K562 (cell line): ENCODE data around the gene ASB13. TPM values are rescaled to one million over a fixed set of nuclear protein-coding genes. Genes with fewer than 3 reads are reported as not detected.

Source experiments
- ATAC-seq: fragments of 200-7000 bp; cut with Tn5 transposase; 3 replicates; pipeline ENCODE4 v1.9.1; 2020; ENCODE audit warnings: moderate library complexity
- BruUV-seq: library from RNA; stranded (reverse); fragments of 400-500 nt; replicated peaks from 2 replicates; lab custom pipeline; 2021; lab: Mats Ljungman, UMichigan
- CTCF ChIA-PET: fragments of 300-600 bp; formaldehyde crosslinking; extraction: SDS; loops from one replicate; lab custom pipeline; 2021; ENCODE audit warnings: low intra/inter-chr PET ratio; lab: Yijun Ruan, JAX
- POLR2A ChIA-PET: fragments of 300-600, 350-650 bp; sonication (Branson Sonifier 250); formaldehyde crosslinking; extraction: SDS; loops from one replicate; lab custom pipeline; 2021; ENCODE audit warnings: antibody characterized with exemption, inconsistent platforms; lab: Yijun Ruan, JAX
- DNase-seq, 4 experiments: peaks; one replicate each; pipeline versions ENCODE4 v3.0.0 to v3.0.0-alpha.2; 2011 to 2018; ENCODE audit warnings: low spot score in 3 of 4, mixed read lengths in 3 of 4; ENCODE audit errors: extremely low read depth in 1 of 4
- FAIRE-seq: peaks from 2 replicates; lab custom pipeline; 2011; peaks lifted over from hg19 to GRCh38; lab: Jason Lieb, UNC
- H2AFZ ChIP-seq: 2 replicates; pipeline ENCODE4 v1.6.0; 2011; ENCODE audit warnings: low read depth, low read length, control low read depth, inconsistent platforms
- H3K27ac ChIP-seq: fragments of 200-600 bp; 3 replicates; pipeline ENCODE4 v1.8.0; 2011; ENCODE audit warnings: low read depth, mild to moderate bottlenecking, control low read depth, inconsistent platforms, low read length, moderate library complexity, mixed read lengths; ENCODE audit errors: extremely low read depth
- H3K27me3 ChIP-seq, 2 experiments: fragments of 300-600 bp in 1 of 2; 2 replicates in 1 of 2; 3 replicates in 1 of 2; pipeline versions ENCODE4 v1.6.0 to v1.8.0; 2011; ENCODE audit warnings: inconsistent platforms in 2 of 2, low read length in 2 of 2, mild to moderate bottlenecking in 1 of 2, mixed read lengths in 1 of 2, moderate library complexity in 1 of 2; ENCODE audit not compliant: control insufficient read depth in 2 of 2, insufficient read depth in 2 of 2
- H3K36me3 ChIP-seq: fragments of 300-600 bp; 3 replicates; pipeline ENCODE4 v1.8.0; 2011; ENCODE audit warnings: mild to moderate bottlenecking, low read length, inconsistent platforms; ENCODE audit not compliant: control insufficient read depth, insufficient read depth
- H3K4me1 ChIP-seq, 2 experiments: fragments of 200-600 bp in 1 of 2; replicated peaks in 1 of 2; 2 replicates in 1 of 2; 3 replicates in 1 of 2; pipeline versions ENCODE4 v1.5.1 to v1.8.0; 2011; ENCODE audit warnings: inconsistent platforms in 2 of 2, low read length in 2 of 2, mild to moderate bottlenecking in 1 of 2, mixed read lengths in 1 of 2, moderate library complexity in 1 of 2; ENCODE audit not compliant: control insufficient read depth in 2 of 2, insufficient read depth in 2 of 2
- H3K4me2 ChIP-seq: 2 replicates; pipeline ENCODE4 v1.6.1; 2011; ENCODE audit warnings: low read length, control low read depth, inconsistent platforms, mixed read lengths; ENCODE audit not compliant: insufficient read depth
- H3K4me3 ChIP-seq: fragments of 200-600 bp; sonication (generic), shearing (Covaris generic); 2 replicates; pipeline ENCODE4 v1.5.1; 2016; ENCODE audit warnings: control low read depth, inconsistent platforms
- H3K79me2 ChIP-seq: fragments of 200-600 bp; 3 replicates; pipeline ENCODE4 v1.8.0; 2011; ENCODE audit warnings: low read length, inconsistent platforms; ENCODE audit not compliant: control insufficient read depth, insufficient read depth
- H3K9ac ChIP-seq, 2 experiments: 2 replicates each; pipeline versions ENCODE4 v1.6.0 to v1.6.1; 2011; ENCODE audit warnings: low read depth in 2 of 2, low read length in 2 of 2, control low read depth in 1 of 2, inconsistent platforms in 1 of 2, mild to moderate bottlenecking in 1 of 2, mixed read lengths in 1 of 2; ENCODE audit not compliant: insufficient read depth in 1 of 2
- H3K9me1 ChIP-seq: one replicate; pipeline ENCODE4 v1.6.0; 2011; ENCODE audit warnings: inconsistent platforms, mild to moderate bottlenecking, low read length, moderate library complexity; ENCODE audit not compliant: control insufficient read depth, insufficient read depth
- H3K9me3 ChIP-seq: replicated peaks from 2 replicates; pipeline ENCODE4 v1.5.1; 2011; ENCODE audit warnings: low read depth, low read length, inconsistent platforms; ENCODE audit not compliant: control insufficient read depth, insufficient read depth
- H4K20me1 ChIP-seq: replicated peaks from 2 replicates; pipeline ENCODE4 v1.6.1; 2011; ENCODE audit warnings: low read length, inconsistent platforms, mixed read lengths; ENCODE audit not compliant: control insufficient read depth, insufficient read depth
- BRF1 ChIP-seq: IDR thresholded peaks from 3 replicates; pipeline ENCODE4 v1.6.1; 2011; ENCODE audit warnings: borderline replicate concordance, mild to moderate bottlenecking; ENCODE audit not compliant: insufficient read length; ENCODE audit errors: extremely low read depth
- CBX3 ChIP-seq, 2 experiments: IDR thresholded peaks; 1 replicate in 1 of 2; 2 replicates in 1 of 2; pipeline ENCODE4 v1.6.1; 2012; ENCODE audit warnings: inconsistent platforms in 2 of 2, low read length in 2 of 2, borderline replicate concordance in 1 of 2, control low read depth in 1 of 2
- GTF2F1 ChIP-seq: IDR thresholded peaks from 2 replicates; pipeline ENCODE4 v1.6.1; 2011; ENCODE audit warnings: low read depth, low read length, improper control_type of control experiment
- IFI16 ChIP-seq: fragments of 250-450 bp; sonication (Bioruptor Pico); IDR thresholded peaks from 2 replicates; pipeline ENCODE4 v2.1.2; 2022; ENCODE audit warnings: mild to moderate bottlenecking, inconsistent platforms
- KAT7 ChIP-seq: sonication (generic); formaldehyde crosslinking; IDR thresholded peaks from 2 replicates; pipeline ENCODE4 v1.8.0; 2022; ENCODE audit warnings: missing genetic modification reagents, mild to moderate bottlenecking, borderline replicate concordance
- STAG1 ChIP-seq: sonication (generic); formaldehyde crosslinking; IDR thresholded peaks from 2 replicates; pipeline ENCODE4 v1.5.0; 2020; ENCODE audit warnings: missing genetic modification reagents, borderline replicate concordance
- ZFP1 ChIP-seq: fragments of 450-650 bp; formaldehyde crosslinking; IDR thresholded peaks from 2 replicates; pipeline ENCODE4 v1.4.0; 2020; ENCODE audit warnings: mild to moderate bottlenecking, mixed read lengths
- ZKSCAN8 ChIP-seq: fragments of 200-800 bp; sonication (Bioruptor generic); IDR thresholded peaks from 2 replicates; pipeline ENCODE4 v1.6.1; 2016; ENCODE audit warnings: missing genetic modification characterization, missing compliant biosample characterization
- ZNF134 ChIP-seq: fragments of 250-450 bp; sonication (Bioruptor Pico); conservative IDR thresholded peaks from 2 replicates; pipeline ENCODE4 v1.4.0; 2020
- ZNF212 ChIP-seq: fragments of 450-650 bp; formaldehyde crosslinking; IDR thresholded peaks from 2 replicates; pipeline ENCODE4 v1.4.0; 2020; ENCODE audit warnings: mild to moderate bottlenecking
- ZNF282 ChIP-seq: sonication (generic); formaldehyde crosslinking; IDR thresholded peaks from 2 replicates; pipeline ENCODE4 v1.8.1; 2023; ENCODE audit warnings: missing genetic modification reagents
- ZNF445 ChIP-seq: fragments of 250-450 bp; sonication (Bioruptor Pico); IDR thresholded peaks from 2 replicates; pipeline ENCODE4 v1.4.0; 2020; ENCODE audit warnings: low read depth, mild to moderate bottlenecking, moderate library complexity
- ZNF57 ChIP-seq: fragments of 450-650 bp; formaldehyde crosslinking; IDR thresholded peaks from 2 replicates; pipeline ENCODE4 v1.4.0; 2020; ENCODE audit warnings: mild to moderate bottlenecking, moderate library complexity
- ZNF75A ChIP-seq: fragments of 450-650 bp; formaldehyde crosslinking; IDR thresholded peaks from 2 replicates; pipeline ENCODE4 v1.4.0; 2020; ENCODE audit warnings: mild to moderate bottlenecking
- WGBS: fragments of 100-300 bp; shearing (Covaris generic); methylation state at CpG from one replicate; pipeline ENCODE4 v1.1.6; 2016; ENCODE audit warnings: low coverage, mixed read lengths; ENCODE audit not compliant: insufficient coverage; ENCODE audit errors: missing lambda C conversion rate; 5-methylcytosine and 5-hydroxymethylcytosine counted together
- in situ Hi-C: fragments of 300-500 bp; cut with MboI; formaldehyde crosslinking; loops from 4 replicates; pipeline ENCODE4 v1.15.0; 2018; ENCODE audit warnings: inconsistent platforms, mixed read lengths
- intact Hi-C: fragments of 100-400 bp; cut with micrococcal nuclease; formaldehyde crosslinking; loops from 2 replicates; pipeline ENCODE4 v1.14.2; 2022
- polyA plus RNA-seq, 8 experiments: library from polyadenylated mRNA; depleted of rRNA in 4 of 8; stranded (reverse) in 5 of 8; unstranded in 3 of 8; fragments of >200 nt; fragmentation: Nextera tagmentation in 2 of 8; fragmentation: Illumina TruSeq in 1 of 8; extraction: Ambion mirVana in 2 of 8; extraction: Trizol in 1 of 8; gene quantifications; 2 replicates each; pipeline versions ENCODE4 v1.2.1 to v1.2.3, GENCODE V29; 2011 to 2014; ENCODE audit warnings: inconsistent platforms in 1 of 8, missing spikeins in 1 of 8
- total RNA-seq, 7 experiments: library from RNA; depleted of rRNA in 6 of 7; stranded (reverse); fragments of >200 nt in 6 of 7; fragmentation: Illumina TruSeq in 2 of 7; extraction: Trizol in 2 of 7; gene quantifications; 2 replicates each; pipeline versions ENCODE4 v1.2.1 to v1.2.3, GENCODE V29; 2011 to 2021; ENCODE audit warnings: low replicate concordance in 1 of 7
- TF ChIP-seq, protein P1 (sequence below): sonication (generic); formaldehyde crosslinking; IDR thresholded peaks from 2 replicates; pipeline ENCODE4 v1.8.0; 2022; ENCODE audit warnings: missing genetic modification reagents, mild to moderate bottlenecking, borderline replicate concordance
- TF ChIP-seq, protein P2 (sequence below), 2 experiments: fragments of 250-450 bp in 1 of 2; fragments of 450-650 bp in 1 of 2; sonication (Bioruptor Pico) in 1 of 2; IDR thresholded peaks; 2 replicates each; pipeline versions ENCODE4 v1.6.1 to v1.8.0; 2016 to 2021; ENCODE audit warnings: mild to moderate bottlenecking in 2 of 2, moderate library complexity in 2 of 2, missing compliant biosample characterization in 1 of 2, missing genetic modification characterization in 1 of 2
- TF ChIP-seq, protein P3 (sequence below): fragments of 450-650 bp; IDR thresholded peaks from 2 replicates; pipeline ENCODE4 v1.6.1; 2017; ENCODE audit warnings: antibody characterized with exemption

The ASB13 gene
- total and polyA plus RNA-seq, 9 of the 15 experiments (the other 6 are each of a cell fraction or from before 2014, with no cell fraction given), result 5.2 to 28.8 (median 16.9) TPM

DNA sequence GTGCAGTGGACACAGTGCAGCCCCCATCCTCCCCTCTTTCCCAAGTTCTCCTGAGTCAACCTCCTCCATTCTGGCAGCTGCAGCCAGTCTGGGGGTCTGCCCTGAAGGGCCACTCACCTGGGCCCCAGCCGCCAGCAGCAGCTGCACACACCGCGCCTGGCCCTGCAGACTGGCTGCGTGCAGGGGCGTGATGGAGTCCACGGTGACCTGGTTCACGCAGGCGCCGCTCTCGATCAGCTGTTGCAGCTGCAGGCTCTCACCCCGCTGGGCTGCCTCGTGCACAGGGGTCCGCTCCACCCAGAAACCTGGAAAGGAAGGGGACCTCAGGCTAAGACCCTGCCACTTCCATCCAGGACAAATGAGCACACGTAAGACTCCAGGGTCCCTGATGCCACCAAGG is 13.6 kb downstream of the ASB13 start (continued):
- TF ChIP-seq ZNF282 (CRISPR knock-in tag) (no peak), BRF1 (no peak), ZNF445 (CRISPR knock-in tag) (no peak), STAG1 (CRISPR knock-in tag) (no peak), CBX3 (IDR thresholded peaks at IDR 0.05; ENCODE audit: borderline replicate concordance in 1 of 2, low read length in 2 of 2) (no peak), KAT7 (CRISPR knock-in tag) (no peak)
- TF ChIP-seq, protein P1, sequence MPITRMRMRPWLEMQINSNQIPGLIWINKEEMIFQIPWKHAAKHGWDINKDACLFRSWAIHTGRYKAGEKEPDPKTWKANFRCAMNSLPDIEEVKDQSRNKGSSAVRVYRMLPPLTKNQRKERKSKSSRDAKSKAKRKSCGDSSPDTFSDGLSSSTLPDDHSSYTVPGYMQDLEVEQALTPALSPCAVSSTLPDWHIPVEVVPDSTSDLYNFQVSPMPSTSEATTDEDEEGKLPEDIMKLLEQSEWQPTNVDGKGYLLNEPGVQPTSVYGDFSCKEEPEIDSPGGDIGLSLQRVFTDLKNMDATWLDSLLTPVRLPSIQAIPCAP (CRISPR knock-in tag), result no peak
- TF ChIP-seq, protein P2, sequence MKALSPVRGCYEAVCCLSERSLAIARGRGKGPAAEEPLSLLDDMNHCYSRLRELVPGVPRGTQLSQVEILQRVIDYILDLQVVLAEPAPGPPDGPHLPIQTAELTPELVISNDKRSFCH (CRISPR knock-in tag; IDR thresholded peaks at IDR 0.05), result no peak
- TF ChIP-seq, protein P2 (tag; IDR thresholded peaks at IDR 0.05), result no peak

DNA sequence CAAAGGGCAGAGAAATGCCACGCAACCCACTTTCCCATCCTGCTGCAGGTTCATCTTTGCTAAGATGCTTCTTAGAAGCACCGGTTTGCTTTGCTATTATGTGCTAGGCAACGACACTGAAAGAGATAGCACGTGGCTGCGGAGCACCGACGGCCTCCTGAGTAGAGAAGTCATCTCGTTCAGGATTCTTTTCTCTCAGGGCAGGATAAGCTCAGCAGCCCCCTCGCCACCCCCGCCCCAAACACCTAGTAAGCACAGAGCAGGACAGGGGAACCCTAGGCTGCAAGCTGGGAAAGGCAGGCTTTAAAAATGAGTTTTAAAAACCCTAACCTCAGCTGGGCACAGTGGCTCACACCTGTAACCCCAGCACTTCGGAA is 15.0 kb downstream of the ASB13 start:
- H3K4me2 ChIP-seq, result no peak overlapping the region
- no peak overlapping the region for H3K27ac ChIP-seq
- H3K79me2 ChIP-seq, result no peaks in the 10 kb centered on the region
- BruUV-seq, result no TSS peak
- peaks cover under 1 to 15% of the 10 kb centered on the region in 2 experiments; a peak in 3 of 5 replicates for H3K4me1 ChIP-seq
- ChIA-PET POLR2A (no interaction called here), CTCF (no interaction called here)
- no peak overlapping the region for H3K4me3 ChIP-seq
- H4K20me1 ChIP-seq, result peaks cover 8% of the 10 kb centered on the region; the same call in 1 of the 2 replicates
- ATAC-seq (no peak), FAIRE-seq (no peak), DNase-seq (no peak)
- intact Hi-C loops (no loop called here), in situ Hi-C loops (no loop called here)
- H3K9ac ChIP-seq, result no peak overlapping the region
- TF ChIP-seq IFI16 (CRISPR knock-in tag), result no peak
- TF ChIP-seq ZFP1 (CRISPR knock-in tag), result no peak
- TF ChIP-seq ZNF134 (CRISPR knock-in tag), result no peak
- TF ChIP-seq ZNF75A (CRISPR knock-in tag), result no peak
- no peak for TF ChIP-seq GTF2F1
- TF ChIP-seq ZKSCAN8 (CRISPR knock-in tag), result no peak
- no peak for TF ChIP-seq ZNF57
- TF ChIP-seq, protein P3, sequence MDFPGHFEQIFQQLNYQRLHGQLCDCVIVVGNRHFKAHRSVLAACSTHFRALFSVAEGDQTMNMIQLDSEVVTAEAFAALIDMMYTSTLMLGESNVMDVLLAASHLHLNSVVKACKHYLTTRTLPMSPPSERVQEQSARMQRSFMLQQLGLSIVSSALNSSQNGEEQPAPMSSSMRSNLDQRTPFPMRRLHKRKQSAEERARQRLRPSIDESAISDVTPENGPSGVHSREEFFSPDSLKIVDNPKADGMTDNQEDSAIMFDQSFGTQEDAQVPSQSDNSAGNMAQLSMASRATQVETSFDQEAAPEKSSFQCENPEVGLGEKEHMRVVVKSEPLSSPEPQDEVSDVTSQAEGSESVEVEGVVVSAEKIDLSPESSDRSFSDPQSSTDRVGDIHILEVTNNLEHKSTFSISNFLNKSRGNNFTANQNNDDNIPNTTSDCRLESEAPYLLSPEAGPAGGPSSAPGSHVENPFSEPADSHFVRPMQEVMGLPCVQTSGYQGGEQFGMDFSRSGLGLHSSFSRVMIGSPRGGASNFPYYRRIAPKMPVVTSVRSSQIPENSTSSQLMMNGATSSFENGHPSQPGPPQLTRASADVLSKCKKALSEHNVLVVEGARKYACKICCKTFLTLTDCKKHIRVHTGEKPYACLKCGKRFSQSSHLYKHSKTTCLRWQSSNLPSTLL, result no peak
- no peak for TF ChIP-seq ZNF212 (CRISPR knock-in tag)
- no peak overlapping the region for H2AFZ ChIP-seq
- no peaks in the 10 kb centered on the region for H3K27me3 ChIP-seq
- no peaks in the 10 kb centered on the region for H3K9me1 ChIP-seq
- H3K36me3 ChIP-seq, result peaks cover 16% of the 10 kb centered on the region; the same call in 1 of the 3 replicates
- 78% methylated on average over 11 of the region's 11 CpGs for WGBS
- H3K9me3 ChIP-seq, result no peaks in the 10 kb centered on the region
